Motor neuron (in vitro differentiated cells): Measurements from ENCODE around the gene NPRL2. TPM values are rescaled to one million over a fixed set of nuclear protein-coding genes. Genes with fewer than 3 reads are reported as not detected.
"Not testable (repeated sequence)": the region's sequence is repeated elsewhere in the genome, so short reads cannot be mapped to it uniquely, and the experiment has no call there.

Experiments used
- ATAC-seq, 8 experiments: fragments of 200-7000 bp; cut with Tn5 transposase; replicated peaks in 6 of 8; 2 replicates each; pipeline ENCODE4 v1.8.0; 2021; ENCODE audit warnings: mild to moderate bottlenecking in 8 of 8, moderate library complexity in 8 of 8
- H3K27ac ChIP-seq, 2 donors: fragments of 250-450 bp; sonication (Bioruptor Pico); 2 replicates each; pipeline ENCODE4 v1.9.0; 2021; ENCODE audit warnings: antibody characterized with exemption in 2 of 2, mild to moderate bottlenecking in 2 of 2, moderate library complexity in 1 of 2
- H3K4me1 ChIP-seq, 2 donors: fragments of 250-450 bp; sonication (Bioruptor Pico); replicated peaks in 1 of 2; 2 replicates each; pipeline ENCODE4 v1.6.1; 2021; ENCODE audit warnings: antibody characterized with exemption in 2 of 2, mild to moderate bottlenecking in 2 of 2, moderate library complexity in 1 of 2
- H3K4me3 ChIP-seq, 5 donors: fragments of 250-450 bp; sonication (Bioruptor Pico); 2 replicates each; pipeline ENCODE4 v1.9.0; 2021; ENCODE audit warnings: antibody characterized with exemption in 5 of 5, mild to moderate bottlenecking in 5 of 5, moderate library complexity in 4 of 5
- WGBS, 10 experiments: fragments of 450-650 bp; shearing (Covaris generic); methylation state at CpG; one replicate each; pipeline ENCODE4 v1.0.0; 2022; 5-methylcytosine and 5-hydroxymethylcytosine counted together
- in situ Hi-C, 9 experiments: fragments of 400-800 bp; cut with MboI; loops; one replicate each; pipeline ENCODE4 v1.15.0; 2021; ENCODE audit warnings: low sequenced_read_pairs in 9 of 9, low pct_unique_long_range_greater_than_20kb in 2 of 9; ENCODE audit not compliant: unreplicated experiment in 9 of 9
- total RNA-seq, 8 experiments: library from RNA; unstranded; fragments of 300-600 nt; gene quantifications; 2 replicates each; pipeline versions ENCODE4 v1.2.3 to v1.2.4, GENCODE V29; 2022

NPRL2 gene
- total RNA-seq, 8 experiments from 2014 or later: 17.9 to 90.8 (median 28.9) TPM

DNA sequence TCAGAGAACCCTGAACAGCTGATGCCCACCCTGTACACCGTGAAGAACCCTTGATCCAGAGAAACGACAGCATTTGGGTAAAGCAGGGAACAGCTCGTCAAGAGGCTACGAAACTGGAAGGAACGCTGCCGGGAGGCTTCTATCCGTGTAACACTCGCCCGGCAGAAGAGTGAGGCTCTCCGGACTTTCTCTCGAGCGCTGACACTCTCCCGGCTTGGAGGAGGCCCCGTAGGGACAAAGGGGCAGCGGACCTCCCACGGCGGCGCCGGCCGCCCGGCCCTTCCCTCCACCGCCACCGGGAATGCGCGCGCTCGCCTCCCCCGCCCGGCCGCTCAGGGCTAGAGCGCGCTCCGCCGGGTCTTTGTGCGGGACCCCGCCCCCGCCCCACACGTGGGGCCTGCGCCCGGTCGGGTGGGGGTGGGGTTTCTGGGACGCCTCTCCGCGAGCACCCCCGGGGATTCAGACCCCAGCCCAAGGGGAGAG is 29.7 kb downstream of the NPRL2 start:
- Histone ChIP-seq H3K4me1 (peaks cover 22 to 30% of the 10 kb centered on the region in 2 donors), H3K4me3 (peak overlapping the region; percentile 72 to 97 (median 90)), H3K27ac (peak overlapping the region; percentile 100)
- peak; percentile 55 to 79 (median 76) for ATAC-seq
- in situ Hi-C loops: no loop called here
- 0 to 7% (median 0%) methylated on average over 1 to 6 of the region's 45 CpGs; no CpG with 5 or more reads in 3 of the 10 experiments for WGBS, 10 experiments

DNA sequence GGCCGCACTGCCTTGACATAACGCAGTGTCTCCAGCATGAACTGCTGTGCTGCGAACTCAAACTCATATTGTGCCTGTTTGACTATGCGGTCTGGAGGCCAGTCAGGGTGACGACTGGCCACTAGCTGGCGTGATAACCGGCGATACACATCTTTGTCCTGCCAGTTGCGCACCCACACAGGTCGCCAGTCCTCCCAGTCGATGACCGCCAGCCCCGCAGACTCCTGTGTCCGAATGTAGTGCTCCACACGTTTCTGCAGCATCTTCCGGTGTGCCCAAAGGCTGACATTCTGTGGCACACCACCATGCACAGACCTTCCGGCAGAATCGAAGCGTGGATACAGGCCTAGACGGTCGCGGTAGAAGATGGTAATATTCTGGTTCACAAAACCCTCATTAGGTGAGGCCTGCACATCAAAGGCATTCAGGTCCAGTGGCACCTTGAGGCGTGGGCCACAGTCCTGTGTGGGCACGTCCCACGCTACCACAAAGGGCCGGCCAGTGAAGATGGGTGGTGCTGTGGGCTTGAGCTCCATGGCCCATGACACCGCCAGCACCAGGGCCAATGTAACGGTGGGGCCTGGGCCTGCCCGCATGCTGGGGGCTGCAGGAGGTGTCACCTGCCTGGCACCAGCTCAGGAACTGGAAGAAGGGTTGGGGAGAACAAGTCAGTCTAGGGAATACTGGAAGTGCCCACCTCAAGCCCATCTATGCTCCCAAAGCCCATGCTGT is 30.5 kb downstream of the NPRL2 start:
- 76 to 83% (median 81%) methylated on average over 2 to 13 of the region's 29 CpGs; no CpG with 5 or more reads in 6 of the 10 experiments for WGBS, 10 experiments
- no peak for ATAC-seq
- Histone ChIP-seq H3K4me1 (peaks cover 22 to 30% of the 10 kb centered on the region in 2 donors), H3K4me3 (peak overlapping the region; percentile 72 to 97 (median 90)), H3K27ac (peak overlapping the region; percentile 100)
- in situ Hi-C loops: no loop called here

DNA sequence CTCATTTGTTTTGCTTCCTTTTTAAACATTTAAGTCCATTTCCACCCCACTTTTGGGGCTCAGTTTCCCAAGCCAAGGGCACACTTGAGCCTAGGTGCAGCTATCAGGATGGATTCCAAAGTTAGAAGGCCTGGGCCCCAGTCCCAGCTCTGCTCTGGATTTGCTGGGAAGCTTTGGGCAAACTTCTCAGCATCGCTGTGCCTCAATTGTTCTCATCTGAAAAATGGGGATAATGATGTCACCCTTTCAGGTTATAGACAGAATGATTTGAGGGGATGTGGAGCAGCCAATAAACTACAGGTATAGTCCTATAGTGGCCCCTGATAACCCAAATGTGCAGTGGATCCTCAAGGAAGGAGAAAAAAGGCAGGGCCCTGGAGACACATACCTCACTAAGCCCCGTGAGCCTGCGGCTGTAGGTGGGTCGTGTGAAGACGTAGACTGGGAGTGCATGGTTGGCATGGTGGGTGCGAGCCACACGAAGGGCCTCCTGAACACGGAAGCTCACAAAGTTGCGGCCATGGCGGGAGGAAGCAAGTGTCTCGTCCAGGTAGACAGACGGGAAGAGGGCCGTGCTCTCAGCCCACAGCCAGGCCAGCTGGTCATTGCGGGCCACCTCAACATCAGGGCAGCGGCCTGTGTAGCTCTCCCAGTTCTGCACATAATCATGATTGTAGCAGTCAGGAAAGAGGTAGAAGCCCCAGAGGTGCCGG is 31.2 kb downstream of the NPRL2 start:
- in situ Hi-C loops: no loop called here
- Histone ChIP-seq H3K27ac (no peak overlapping the region), H3K4me3 (no peak overlapping the region), H3K4me1 (peaks cover 22 to 28% of the 10 kb centered on the region in 2 donors)
- 79 to 100% (median 90%) methylated on average over 1 to 10 of the region's 16 CpGs; no CpG with 5 or more reads in 3 of the 10 experiments for WGBS, 10 experiments
- no peak for ATAC-seq

DNA sequence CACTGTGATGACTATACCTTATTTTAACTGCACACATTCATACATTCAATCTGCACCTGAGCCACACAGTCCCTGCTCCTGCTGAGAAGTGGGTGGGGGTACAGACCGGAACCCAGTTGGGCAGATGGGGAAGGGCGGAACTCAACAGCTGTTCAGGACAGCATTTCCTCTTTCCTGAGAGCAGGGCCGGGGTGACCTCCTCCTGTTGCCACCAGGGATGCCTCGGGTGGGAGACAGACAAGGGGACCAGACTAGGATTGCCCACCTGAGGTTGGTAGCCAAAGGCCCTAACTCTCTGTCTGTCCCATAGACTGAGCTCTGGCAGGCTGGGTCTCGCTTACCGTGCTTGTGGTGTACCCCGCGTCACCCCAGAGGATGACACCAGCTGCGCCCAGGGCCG is 32.0 kb downstream of the NPRL2 start:
- in situ Hi-C loops: no loop called here
- no peak overlapping the region for H3K4me3 ChIP-seq
- H3K27ac ChIP-seq: no peak overlapping the region
- WGBS, 10 experiments: 78 to 100% (median 91%) methylated on average over 1 to 7 of the region's 10 CpGs; no CpG with 5 or more reads in 4 of the 10 experiments
- H3K4me1 ChIP-seq: peaks cover 22 to 26% of the 10 kb centered on the region in 2 donors
- no peak for ATAC-seq

DNA sequence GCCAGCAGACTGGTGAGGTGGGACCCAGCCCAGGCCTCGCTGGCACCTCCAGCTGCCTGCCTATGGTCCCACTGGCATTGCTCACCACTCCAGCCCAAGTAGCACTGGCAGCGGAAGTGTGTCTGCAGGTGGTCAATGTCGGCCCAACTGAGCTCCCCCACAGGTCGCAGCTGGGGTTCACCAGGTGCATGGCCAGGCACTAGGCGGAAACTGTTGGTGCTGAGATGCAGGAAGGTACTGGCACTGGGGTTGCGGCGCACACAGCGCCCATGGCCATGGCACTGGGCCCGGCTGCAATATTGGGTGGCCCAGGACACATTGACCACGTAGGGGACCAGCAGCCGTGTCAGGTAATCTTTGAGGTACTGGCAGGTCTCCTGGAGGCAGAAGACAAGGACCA is 32.4 kb downstream of the NPRL2 start:
- Histone ChIP-seq H3K27ac (no peak overlapping the region), H3K4me3 (no peak overlapping the region), H3K4me1 (peaks cover 22 to 26% of the 10 kb centered on the region in 2 donors)
- ATAC-seq: no peak
- 80 to 100% (median 95%) methylated on average over 1 to 5 of the region's 11 CpGs; no CpG with 5 or more reads in 5 of the 10 experiments for WGBS, 10 experiments
- in situ Hi-C loops: no loop called here

DNA sequence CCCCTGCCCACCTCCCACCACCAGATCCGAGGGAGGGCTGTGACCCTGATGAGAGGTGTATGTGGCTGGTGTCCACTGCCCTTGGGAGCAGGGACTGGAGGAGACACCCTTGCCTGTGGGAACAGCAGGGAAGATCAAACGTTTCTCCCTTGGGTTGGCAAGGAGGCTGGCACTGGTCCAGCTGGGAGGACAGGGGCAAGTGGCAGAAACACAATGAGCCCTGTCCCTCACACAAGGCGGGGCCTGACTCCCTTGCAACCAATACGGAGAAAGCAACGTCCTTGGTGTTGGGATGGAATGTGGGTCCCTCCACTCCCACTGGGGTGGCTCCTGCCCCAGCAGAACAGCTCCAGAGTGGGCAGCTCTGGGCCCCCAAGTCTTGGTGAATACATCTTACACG is 33.3 kb downstream of the NPRL2 start:
- peaks cover 18 to 21% of the 10 kb centered on the region in 2 donors for H3K4me1 ChIP-seq
- no peak for ATAC-seq
- in situ Hi-C loops: no loop called here
- no peak overlapping the region for H3K27ac ChIP-seq
- no peak overlapping the region for H3K4me3 ChIP-seq
- 40 to 100% (median 80%) methylated on average over 1 to 4 of the region's 6 CpGs; no CpG with 5 or more reads in 4 of the 10 experiments for WGBS, 10 experiments

DNA sequence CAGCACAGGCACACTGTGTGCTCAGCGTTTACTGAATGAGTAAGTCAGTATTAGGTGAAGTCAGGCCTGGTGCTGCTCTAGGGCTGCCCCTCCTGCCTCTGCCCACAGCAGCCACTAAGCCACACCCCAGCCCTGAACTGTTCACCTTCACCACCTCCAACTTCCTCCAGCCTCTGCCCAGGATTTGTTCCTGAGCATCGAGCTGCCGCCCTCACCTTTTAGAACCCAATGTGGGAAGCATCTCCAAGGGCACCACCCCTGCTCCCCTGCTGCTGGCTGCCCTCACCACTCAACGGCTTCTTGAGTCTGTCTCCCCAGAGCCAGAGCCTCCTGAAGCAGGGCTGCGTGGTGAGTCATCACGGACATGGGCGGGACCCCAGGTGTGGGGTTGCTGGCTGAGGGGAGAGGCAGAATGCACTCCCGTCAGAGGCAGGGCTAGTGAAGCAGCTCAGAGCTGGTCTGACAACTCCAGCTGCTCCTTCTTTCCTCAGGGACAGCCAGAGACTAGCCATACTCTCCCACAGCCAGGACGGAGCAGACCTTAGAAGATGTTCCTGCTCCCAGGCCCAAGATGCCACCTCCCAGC is 33.8 kb downstream of the NPRL2 start:
- Histone ChIP-seq H3K27ac (no peak overlapping the region), H3K4me1 (peaks cover 13 to 15% of the 10 kb centered on the region in 2 donors), H3K4me3 (no peak overlapping the region)
- in situ Hi-C loops: no loop called here
- peak in 6 of 8 experiments; percentile 7 to 60 (median 18) for ATAC-seq
- WGBS, 10 experiments: 13 to 100% (median 89%) methylated on average over 1 to 7 of the region's 9 CpGs; no CpG with 5 or more reads in 5 of the 10 experiments

- H3K4me3 ChIP-seq: no peak overlapping the region
- in situ Hi-C loops: no loop called here
- H3K4me1 ChIP-seq: peaks cover 6 to 8% of the 10 kb centered on the region in 2 donors
- 92 to 100% (median 100%) methylated on average over 1 to 4 of the region's 4 CpGs; no CpG with 5 or more reads in 5 of the 10 experiments for WGBS, 10 experiments
- ATAC-seq: no peak
- no peak overlapping the region for H3K27ac ChIP-seq
Measured at GRCh38 chr3:50314816-50315215, 35.8 kb downstream of the NPRL2 start.

GRCh38 chr3:50314342-50314741 is 36.2 kb downstream of the NPRL2 start:
- WGBS, 10 experiments: 0 to 100% (median 87%) methylated on average over 1 to 2 of the region's 3 CpGs; no CpG with 5 or more reads in 4 of the 10 experiments
- no peak for ATAC-seq

GRCh38 chr3:50312041-50312440 is 38.5 kb downstream of the NPRL2 start:
- ATAC-seq, H3K4me3 ChIP-seq, H3K4me1 ChIP-seq, H3K27ac ChIP-seq, in situ Hi-C loops: not testable (repeated sequence)
- no CpG with 5 or more reads among the region's 32 CpGs for WGBS, 10 experiments

More at GRCh38 chr3:50314342-50314741, 36.2 kb downstream of the NPRL2 start:
- H3K4me1 ChIP-seq: peaks cover 1 to 3% of the 10 kb centered on the region in 2 donors
- in situ Hi-C loops: no loop called here
- no peak overlapping the region for H3K4me3 ChIP-seq
- H3K27ac ChIP-seq: no peak overlapping the region

DNA sequence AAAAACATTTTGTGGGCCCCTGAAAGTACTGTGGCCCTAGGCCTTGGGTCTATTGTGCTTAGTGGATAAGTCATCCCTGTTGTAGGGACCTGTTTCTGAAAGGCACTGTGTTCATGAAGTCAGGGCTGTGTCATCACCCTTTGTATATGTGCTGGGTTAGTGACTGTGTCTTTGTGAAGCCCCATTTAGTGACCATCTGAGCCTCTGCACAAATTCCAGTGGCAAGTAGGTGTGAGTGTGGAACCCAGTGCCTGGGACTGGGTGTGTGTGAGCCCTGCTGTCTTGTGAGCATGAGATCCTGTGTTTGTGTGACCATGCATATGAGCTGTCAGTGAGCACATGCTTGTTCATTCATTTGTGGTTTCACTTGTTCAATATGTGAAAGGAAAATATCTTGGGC is 46.0 kb downstream of the NPRL2 start:
- peak in 1 of 8 experiments; percentile 32 for ATAC-seq
- in situ Hi-C loops: no loop called here
- peaks cover 8 to 17% of the 10 kb centered on the region in 2 donors for H3K4me1 ChIP-seq
- H3K4me3 ChIP-seq: no peak overlapping the region
- no peak overlapping the region for H3K27ac ChIP-seq

GRCh38 chr3:50303013-50303815 is 47.4 kb downstream of the NPRL2 start, which contains the start of gene HYAL1:
HYAL1 (minus strand) TSS chr3:50303574; CDS start chr3:50302956, 618 bp downstream.
- peaks cover 12 to 18% of the 10 kb centered on the region in 2 donors for H3K4me1 ChIP-seq
- peak in 3 of 8 experiments; percentile 6 to 43 (median 13) for ATAC-seq
- H3K4me3 ChIP-seq: no peak within 1 kb of the TSS
- in situ Hi-C loops: no loop called here
- peak within 1 kb of the TSS in 1 of 2 donors; percentile 21 for H3K27ac ChIP-seq
- WGBS, 10 experiments: 56 to 80% (median 76%) methylated on average over 1 to 7 of the region's 14 CpGs; no CpG with 5 or more reads in 6 of the 10 experiments
